Measurements from ENCODE around the gene CEMIP2. TPM values are rescaled to one million over a fixed set of nuclear protein-coding genes. Genes with fewer than 3 reads are reported as not detected.

CEMIP2 gene
- total and polyA plus RNA-seq, 2 donors (not counting 3 experiments of a cell fraction or from before 2014, with no cell fraction given) = 41.6 to 44.3 TPM

DNA sequence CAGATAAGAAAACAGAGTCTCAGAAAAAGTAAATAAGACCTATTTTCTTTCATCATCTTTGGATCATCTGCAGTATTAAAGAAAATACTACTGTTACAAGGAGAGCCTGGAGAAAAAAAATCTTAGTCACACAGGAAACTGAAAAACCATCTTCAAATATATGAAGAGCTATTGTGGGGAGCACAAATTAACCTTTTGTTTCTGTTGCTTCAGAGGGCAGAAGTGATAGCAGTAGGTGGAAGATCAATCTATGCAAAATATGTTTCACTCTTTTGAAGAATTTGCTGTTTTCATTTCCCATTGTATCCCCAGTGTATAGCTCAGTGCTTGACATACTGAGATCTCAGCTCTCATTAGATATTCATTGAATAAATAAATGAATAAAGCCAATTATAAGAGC lies 13.1 kb upstream of the CEMIP2 start:
- TF ChIP-seq, protein P1, sequence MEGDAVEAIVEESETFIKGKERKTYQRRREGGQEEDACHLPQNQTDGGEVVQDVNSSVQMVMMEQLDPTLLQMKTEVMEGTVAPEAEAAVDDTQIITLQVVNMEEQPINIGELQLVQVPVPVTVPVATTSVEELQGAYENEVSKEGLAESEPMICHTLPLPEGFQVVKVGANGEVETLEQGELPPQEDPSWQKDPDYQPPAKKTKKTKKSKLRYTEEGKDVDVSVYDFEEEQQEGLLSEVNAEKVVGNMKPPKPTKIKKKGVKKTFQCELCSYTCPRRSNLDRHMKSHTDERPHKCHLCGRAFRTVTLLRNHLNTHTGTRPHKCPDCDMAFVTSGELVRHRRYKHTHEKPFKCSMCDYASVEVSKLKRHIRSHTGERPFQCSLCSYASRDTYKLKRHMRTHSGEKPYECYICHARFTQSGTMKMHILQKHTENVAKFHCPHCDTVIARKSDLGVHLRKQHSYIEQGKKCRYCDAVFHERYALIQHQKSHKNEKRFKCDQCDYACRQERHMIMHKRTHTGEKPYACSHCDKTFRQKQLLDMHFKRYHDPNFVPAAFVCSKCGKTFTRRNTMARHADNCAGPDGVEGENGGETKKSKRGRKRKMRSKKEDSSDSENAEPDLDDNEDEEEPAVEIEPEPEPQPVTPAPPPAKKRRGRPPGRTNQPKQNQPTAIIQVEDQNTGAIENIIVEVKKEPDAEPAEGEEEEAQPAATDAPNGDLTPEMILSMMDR (IDR thresholded peaks at IDR 0.05; ENCODE audit: extremely low read depth in 1 of 2, insufficient read depth in 1 of 2, low read depth in 1 of 2, low read length in 2 of 2) = no peak
- TF ChIP-seq JUN (IDR thresholded peaks at IDR 0.05; ENCODE audit: borderline replicate concordance, insufficient read depth, insufficient read length, low read depth) (no peak), FOS (IDR thresholded peaks at IDR 0.05; ENCODE audit: borderline replicate concordance, insufficient read depth, low read length) (no peak), MAX (IDR thresholded peaks at IDR 0.05; ENCODE audit: insufficient read depth, insufficient read length) (no peak), EZH2 (IDR thresholded peaks at IDR 0.05; ENCODE audit: borderline replicate concordance, low read depth, low read length, severe bottlenecking) (no peak), POLR2A (IDR thresholded peaks at IDR 0.05; ENCODE audit: low read depth, low read length) (no peak), MYC (IDR thresholded peaks at IDR 0.05; ENCODE audit: low read depth, low read length) (no peak), POLR2AphosphoS5 (IDR thresholded peaks at IDR 0.05; ENCODE audit: insufficient read depth, low read depth, low read length) (no peak), GATA2 (IDR thresholded peaks at IDR 0.05; ENCODE audit: insufficient read depth, insufficient read length, low read depth, low read length) (no peak)
- dilution Hi-C loops (cut with MboI; ENCODE audit: extremely low pct_ligation_motif_present, low sequenced_read_pairs) = no loop called here
- BruUV-seq (replicated peaks) = no TSS peak
- DNase-seq (ENCODE audit: low read depth, low spot score) (no peak), FAIRE-seq (no peak)
- Histone ChIP-seq H3K36me3 (ENCODE audit: control insufficient read depth in 2 of 2, extremely low read depth in 1 of 2, insufficient read depth in 2 of 2, low read length in 2 of 2) (no peaks in the 10 kb centered on the region), H2AFZ (ENCODE audit: low read depth, low read length) (no peak overlapping the region), H4K20me1 (replicated peaks; ENCODE audit: control insufficient read depth, extremely low read depth, insufficient read depth, low read length) (no peaks in the 10 kb centered on the region), H3K79me2 (ENCODE audit: control insufficient read depth, insufficient read depth, low read length) (no peaks in the 10 kb centered on the region), H3K9me1 (replicated peaks; ENCODE audit: control insufficient read depth, extremely low read depth, insufficient read depth, low read length) (no peaks in the 10 kb centered on the region), H3K9me3 (replicated peaks; ENCODE audit: control insufficient read depth, insufficient read depth, low read length) (no peaks in the 10 kb centered on the region), H3K4me1 (ENCODE audit: control insufficient read depth, extremely low read depth, insufficient read depth, low read length) (no peaks in the 10 kb centered on the region), H3K9ac (replicated peaks; ENCODE audit: extremely low read depth, insufficient read depth, low read length) (no peak overlapping the region), H3K27ac (ENCODE audit: insufficient read depth, low read depth, low read length) (no peak overlapping the region), H3K27me3 (ENCODE audit: control insufficient read depth in 2 of 2, insufficient read depth in 2 of 2, low read length in 2 of 2) (no peaks in the 10 kb centered on the region), H3K4me3 (replicated peaks in 1 of 3; ENCODE audit: insufficient read depth in 1 of 3, low read depth in 1 of 3, low read length in 3 of 3) (no peak overlapping the region), H3K4me2 (ENCODE audit: insufficient read depth, low read length) (no peak overlapping the region)
- ChIA-PET POLR2A (no interaction called here), CTCF (no interaction called here)
- intact Hi-C loops (cut with micrococcal nuclease) = no loop called here
